GM19468 (cell line): ENCODE data around the gene TOR2A.

Experiments used
- ATAC-seq: cut with Tn5 transposase; IDR thresholded peaks from one replicate; pipeline ENCODE4 v1.9.1; 2021; ENCODE audit warnings: mild to moderate bottlenecking, moderate library complexity, moderate number of reproducible peaks; ENCODE audit not compliant: unreplicated experiment; ENCODE audit errors: extremely low read depth

TOR2A gene

GRCh38 chr9:127723444-127723843, 11.7 kb downstream of the TOR2A start:
- no peak for ATAC-seq

- no peak for ATAC-seq
Measured at GRCh38 chr9:127723013-127723412, 12.1 kb downstream of the TOR2A start.

- ATAC-seq = no peak
Measured at GRCh38 chr9:127722055-127722745, 12.9 kb downstream of the TOR2A start.

- ATAC-seq = no peak
Measured at GRCh38 chr9:127721391-127721821, 13.7 kb downstream of the TOR2A start.

- no peak for ATAC-seq
Measured at GRCh38 chr9:127720865-127721227, 14.2 kb downstream of the TOR2A start.

GRCh38 chr9:127720031-127720864, 14.8 kb downstream of the TOR2A start:
- no peak for ATAC-seq

GRCh38 chr9:127717766-127718165, 17.3 kb downstream of the TOR2A start:
- ATAC-seq = no peak

GRCh38 chr9:127716412-127716811, 18.7 kb downstream of the TOR2A start:
- no peak for ATAC-seq

- peak; percentile 76 for ATAC-seq
Measured at GRCh38 chr9:127715470-127716337, 19.4 kb downstream of the TOR2A start, which contains the start of the genes PTRH1 and TTC16. Gene PTRH1, minus strand, starts transcription at chr9:127715663. Its CDS starts 24 bp downstream, at chr9:127715639. Gene TTC16, plus strand, starts transcription at chr9:127716079. Its CDS starts 67 bp downstream, at chr9:127716146.

- ATAC-seq = no peak
Measured at GRCh38 chr9:127714951-127715469, 20.1 kb downstream of the TOR2A start.

- no peak for ATAC-seq
Measured at GRCh38 chr9:127714020-127714750, 20.9 kb downstream of the TOR2A start.

- ATAC-seq = no peak
Measured at GRCh38 chr9:127712867-127713266, 22.2 kb downstream of the TOR2A start.

- ATAC-seq = no peak
Measured at GRCh38 chr9:127712371-127712770, 22.7 kb downstream of the TOR2A start.

- ATAC-seq = no peak
Measured at GRCh38 chr9:127711831-127712274, 23.2 kb downstream of the TOR2A start.

GRCh38 chr9:127711226-127711701, 23.8 kb downstream of the TOR2A start:
- no peak for ATAC-seq

- ATAC-seq = no peak
Measured at GRCh38 chr9:127710204-127710783, 24.8 kb downstream of the TOR2A start.

GRCh38 chr9:127708952-127709587, 26.0 kb downstream of the TOR2A start:
- ATAC-seq = no peak

- no peak for ATAC-seq
Measured at GRCh38 chr9:127707766-127708165, 27.3 kb downstream of the TOR2A start.
